GM23338 (cell line): ENCODE measurements around the gene DDX43. TPM values are rescaled to one million over a fixed set of nuclear protein-coding genes. Genes with fewer than 3 reads are reported as not detected.

Source experiments
- ATAC-seq: fragments of 200-7000 bp; cut with Tn5 transposase; 3 replicates; pipeline ENCODE4 v1.9.1; 2020
- DNase-seq: peaks from one replicate; pipeline ENCODE4 v3.0.0-alpha.2; 2015; ENCODE audit warnings: low spot score
- H2AFZ ChIP-seq: fragments of 200-600 bp; sonication (generic); 2 replicates; pipeline ENCODE4 v1.8.0; 2016; ENCODE audit warnings: antibody characterized with exemption, mild to moderate bottlenecking, moderate library complexity
- H3F3A ChIP-seq: fragments of 200-600 bp; sonication (generic); replicated peaks from 2 replicates; pipeline ENCODE4 v1.8.0; 2017; ENCODE audit warnings: antibody characterized with exemption, mixed run types, low read depth
- H3K27ac ChIP-seq: fragments of 200-600 bp; sonication (generic); 2 replicates; pipeline ENCODE4 v1.6.1; 2016; ENCODE audit warnings: low read depth
- H3K27me3 ChIP-seq: fragments of 200-600 bp; sonication (generic); 2 replicates; pipeline ENCODE4 v1.8.0; 2016; ENCODE audit warnings: mild to moderate bottlenecking, mixed run types, moderate library complexity; ENCODE audit not compliant: insufficient read depth
- H3K36me3 ChIP-seq: fragments of 200-600 bp; sonication (generic); 2 replicates; pipeline ENCODE4 v1.8.0; 2016; ENCODE audit warnings: mild to moderate bottlenecking; ENCODE audit not compliant: insufficient read depth
- H3K4me1 ChIP-seq: fragments of 200-600 bp; sonication (generic); 2 replicates; pipeline ENCODE4 v1.8.0; 2016; ENCODE audit warnings: mild to moderate bottlenecking, moderate library complexity; ENCODE audit not compliant: insufficient read depth
- H3K4me2 ChIP-seq: fragments of 200-600 bp; sonication (generic); 2 replicates; pipeline ENCODE4 v1.7.1; 2017; ENCODE audit warnings: mixed run types
- H3K4me3 ChIP-seq: fragments of 200-600 bp; sonication (generic); 2 replicates; pipeline ENCODE4 v1.6.1; 2016; ENCODE audit warnings: mixed run types
- H3K79me2 ChIP-seq: fragments of 200-600 bp; sonication (generic); replicated peaks from 2 replicates; pipeline ENCODE4 v1.8.0; 2017; ENCODE audit warnings: mild to moderate bottlenecking; ENCODE audit not compliant: insufficient read depth
- H3K9me2 ChIP-seq: fragments of 200-600 bp; sonication (generic); 2 replicates; pipeline ENCODE4 v1.8.0; 2017; ENCODE audit not compliant: insufficient read depth
- H4K20me1 ChIP-seq: fragments of 200-600 bp; sonication (generic); replicated peaks from 2 replicates; pipeline ENCODE4 v1.8.0; 2017; ENCODE audit warnings: mild to moderate bottlenecking; ENCODE audit not compliant: insufficient read depth
- H3K27ac Mint-ChIP-seq: 2 replicates; pipeline ENCODE4 v1.8.0; 2020; ENCODE audit warnings: inconsistent platforms, mild to moderate bottlenecking, moderate library complexity, mixed read lengths
- H3K27me3 Mint-ChIP-seq: 3 replicates; pipeline ENCODE4 v1.8.0; 2022; ENCODE audit warnings: low read depth, mild to moderate bottlenecking, moderate library complexity, mixed read lengths, inconsistent platforms; ENCODE audit not compliant: insufficient read depth, poor library complexity
- H3K36me3 Mint-ChIP-seq: 3 replicates; pipeline ENCODE4 v1.8.0; 2021; ENCODE audit warnings: low read depth, mild to moderate bottlenecking, inconsistent platforms, moderate library complexity, mixed read lengths
- H3K4me1 Mint-ChIP-seq: 3 replicates; pipeline ENCODE4 v1.8.0; 2020; ENCODE audit warnings: mild to moderate bottlenecking, inconsistent platforms, mixed read lengths
- H3K4me3 Mint-ChIP-seq: 3 replicates; pipeline ENCODE4 v1.8.0; 2021; ENCODE audit warnings: moderate library complexity, mild to moderate bottlenecking, inconsistent platforms, mixed read lengths
- H3K9me3 Mint-ChIP-seq: 3 replicates; pipeline ENCODE4 v1.8.0; 2020; ENCODE audit warnings: moderate library complexity, mild to moderate bottlenecking, inconsistent platforms, mixed read lengths
- CREB1 ChIP-seq: fragments of 250-450 bp; sonication (Bioruptor Pico); IDR thresholded peaks from 2 replicates; pipeline ENCODE4 v1.5.0; 2020; ENCODE audit warnings: low read depth, mild to moderate bottlenecking, moderate library complexity
- CTCF ChIP-seq, 2 experiments: fragments of 200-600 bp in 1 of 2; sonication (generic) in 1 of 2; conservative IDR thresholded peaks; 2 replicates each; pipeline versions ENCODE4 v1.5.1 to v1.6.1; 2016 to 2017; ENCODE audit warnings: antibody characterized with exemption in 2 of 2, low read depth in 2 of 2, mild to moderate bottlenecking in 2 of 2, moderate library complexity in 1 of 2
- ETS1 ChIP-seq: IDR thresholded peaks from 2 replicates; pipeline ENCODE4 v1.6.1; 2016; ENCODE audit warnings: antibody characterized with exemption
- EZH2 ChIP-seq: fragments of 200-600 bp; sonication (generic); IDR thresholded peaks from one replicate; pipeline ENCODE4 v1.8.0; 2017; ENCODE audit warnings: antibody characterized with exemption, mild to moderate bottlenecking, low read depth; ENCODE audit not compliant: unreplicated experiment
- EZH2phosphoT487 ChIP-seq: fragments of 200-600 bp; sonication (generic); IDR thresholded peaks from one replicate; pipeline ENCODE4 v1.8.1; 2018; ENCODE audit warnings: antibody characterized with exemption; ENCODE audit not compliant: unreplicated experiment
- JUNB ChIP-seq: IDR thresholded peaks from one replicate; pipeline ENCODE4 v1.6.1; 2016; ENCODE audit warnings: antibody characterized with exemption; ENCODE audit not compliant: unreplicated experiment
- NANOG ChIP-seq: IDR thresholded peaks from 2 replicates; pipeline ENCODE4 v1.6.1; 2016; ENCODE audit warnings: antibody characterized with exemption, borderline replicate concordance
- STAT1 ChIP-seq: IDR thresholded peaks from one replicate; pipeline ENCODE4 v1.6.1; 2016; ENCODE audit warnings: antibody characterized with exemption; ENCODE audit not compliant: unreplicated experiment
- ZNF114 ChIP-seq: fragments of 250-450 bp; sonication (Bioruptor Pico); IDR thresholded peaks from 2 replicates; pipeline ENCODE4 v1.5.0; 2020; ENCODE audit warnings: mild to moderate bottlenecking, moderate library complexity
- ZNF331 ChIP-seq: fragments of 250-450 bp; sonication (Bioruptor Pico); IDR thresholded peaks from 2 replicates; pipeline ENCODE4 v1.5.0; 2020; ENCODE audit warnings: low read depth, mild to moderate bottlenecking, moderate library complexity
- ZNF462 ChIP-seq: fragments of 250-450 bp; sonication (Bioruptor Pico); IDR thresholded peaks from 2 replicates; pipeline ENCODE4 v1.5.0; 2020; ENCODE audit warnings: mild to moderate bottlenecking, moderate library complexity
- polyA plus RNA-seq: library from polyadenylated mRNA; unstranded; fragments of >200 nt; fragmentation: Nextera tagmentation; extraction: Ambion mirVana; gene quantifications from 2 replicates; pipeline ENCODE4 v1.2.1, GENCODE V29; 2016
- total RNA-seq: library from RNA; depleted of rRNA; stranded (reverse); fragments of >200 nt; shearing (Covaris generic); gene quantifications from 2 replicates; pipeline ENCODE4 v1.2.3, GENCODE V29; 2014

Gene DDX43
- total and polyA plus RNA-seq, 2 experiments from 2014 or later = 0.49 to 0.60 TPM

- no peak for TF ChIP-seq CREB1
- no peak for TF ChIP-seq CTCF (conservative IDR thresholded peaks at IDR 0.05; ENCODE audit: low read depth in 2 of 2)
- TF ChIP-seq ZNF114 = no peak
Observed at GRCh38 chr6:73369563-73369962, 25.1 kb upstream of the DDX43 start, which contains the start of gene OOEP (continued).

GRCh38 chr6:73371984-73372383, 22.6 kb upstream of the DDX43 start:
- Histone ChIP-seq H3K4me2 (no peak overlapping the region), H4K20me1 (no peaks in the 10 kb centered on the region), H2AFZ (0 out of 2 replicates have a peak overlapping the region, but pooled peaks have one; percentile 14), H3K36me3 (no peaks in the 10 kb centered on the region), H3K27ac (no peak overlapping the region), H3F3A (no peaks in the 10 kb centered on the region), H3K4me3 (no peak overlapping the region), H3K4me1 (peaks cover 11% of the 10 kb centered on the region; the same call in 1 of the 2 replicates), H3K9me2 (no peaks in the 10 kb centered on the region), H3K27me3 (no peaks in the 10 kb centered on the region), H3K79me2 (no peaks in the 10 kb centered on the region)
- DNase-seq (no peak), ATAC-seq (no peak)
- H3K4me1 Mint-ChIP-seq = peaks cover 8% of the 10 kb centered on the region
- peaks cover 10% of the 10 kb centered on the region; the same call in 2 of the 3 replicates for H3K9me3 Mint-ChIP-seq
- no peaks in the 10 kb centered on the region for H3K27me3 Mint-ChIP-seq
- TF ChIP-seq ZNF114 (no peak), NANOG (no peak), ZNF462 (CRISPR knock-in tag) (no peak), ETS1 (no peak), CTCF (conservative IDR thresholded peaks at IDR 0.05; ENCODE audit: low read depth in 2 of 2) (no peak), EZH2 (no peak), ZNF331 (CRISPR knock-in tag) (no peak), JUNB (no peak), EZH2phosphoT487 (no peak), STAT1 (no peak), CREB1 (no peak)
- H3K36me3 Mint-ChIP-seq = no peaks in the 10 kb centered on the region
- H3K27ac Mint-ChIP-seq = no peak overlapping the region
- H3K4me3 Mint-ChIP-seq = no peak overlapping the region
